Measurements from ENCODE around the gene FGD4. TPM values are rescaled to one million over a fixed set of nuclear protein-coding genes. Genes with fewer than 3 reads are reported as not detected.

The FGD4 gene
- total and polyA plus RNA-seq, 2 of the 4 experiments (the other 2 are of a cell fraction): 2.1 to 8.8 TPM

GRCh38 chr12:32443491-32443890, 44.1 kb downstream of the FGD4 start:
- no TSS peak for BruUV-seq (replicated peaks)
- no peak overlapping the region for H2BK5ac ChIP-seq (ENCODE audit: low read depth, low read length, poor library complexity, severe bottlenecking)
- no peak overlapping the region for H3K27ac ChIP-seq (ENCODE audit: insufficient read depth, low read length)
- ChIA-PET CTCF (no interaction called here), POLR2A (ENCODE audit: unreplicated experiment) (no interaction called here)
- DNase-seq (no peak), ATAC-seq (ENCODE audit: low read depth) (no peak)
- no peaks in the 10 kb centered on the region for H3K79me1 ChIP-seq (ENCODE audit: low read depth in 1 of 2, low read length in 2 of 2)
- no peak overlapping the region for H4K5ac ChIP-seq (ENCODE audit: low read depth, low read length)
- no peak for TF ChIP-seq CEBPB (IDR thresholded peaks at IDR 0.05; ENCODE audit: low read depth, low read length)
- no peak for TF ChIP-seq MAFK (IDR thresholded peaks at IDR 0.05; ENCODE audit: low read depth, low read length)
- TF ChIP-seq CHD1 (IDR thresholded peaks at IDR 0.05; ENCODE audit: low read depth, low read length): no peak
- TF ChIP-seq BHLHE40 (IDR thresholded peaks at IDR 0.05; ENCODE audit: low read depth, low read length): no peak
- no peak for TF ChIP-seq RFX5 (IDR thresholded peaks at IDR 0.05; ENCODE audit: low read depth, low read length)
- no peak for TF ChIP-seq MAZ (IDR thresholded peaks at IDR 0.05; ENCODE audit: borderline replicate concordance, low read depth, low read length)
- TF ChIP-seq RCOR1 (IDR thresholded peaks at IDR 0.05; ENCODE audit: insufficient replicate concordance, low read length): no peak
- no peak for TF ChIP-seq FOS (IDR thresholded peaks at IDR 0.05; ENCODE audit: low read depth, low read length)
- no peak for TF ChIP-seq SMC3 (IDR thresholded peaks at IDR 0.05; ENCODE audit: low read depth, low read length)
- no peak for TF ChIP-seq NFE2L2 (IDR thresholded peaks at IDR 0.05; ENCODE audit: low read depth, low read length)
- TF ChIP-seq RAD21 (IDR thresholded peaks at IDR 0.05; ENCODE audit: low read length): no peak
- TF ChIP-seq, protein P1, sequence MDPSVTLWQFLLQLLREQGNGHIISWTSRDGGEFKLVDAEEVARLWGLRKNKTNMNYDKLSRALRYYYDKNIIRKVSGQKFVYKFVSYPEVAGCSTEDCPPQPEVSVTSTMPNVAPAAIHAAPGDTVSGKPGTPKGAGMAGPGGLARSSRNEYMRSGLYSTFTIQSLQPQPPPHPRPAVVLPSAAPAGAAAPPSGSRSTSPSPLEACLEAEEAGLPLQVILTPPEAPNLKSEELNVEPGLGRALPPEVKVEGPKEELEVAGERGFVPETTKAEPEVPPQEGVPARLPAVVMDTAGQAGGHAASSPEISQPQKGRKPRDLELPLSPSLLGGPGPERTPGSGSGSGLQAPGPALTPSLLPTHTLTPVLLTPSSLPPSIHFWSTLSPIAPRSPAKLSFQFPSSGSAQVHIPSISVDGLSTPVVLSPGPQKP (IDR thresholded peaks at IDR 0.05; ENCODE audit: borderline replicate concordance, low read depth, low read length): no peak
- no peak for TF ChIP-seq USF2 (IDR thresholded peaks at IDR 0.05; ENCODE audit: low read depth, low read length)
- no peak for TF ChIP-seq POLR2A (IDR thresholded peaks at IDR 0.05; ENCODE audit: low read depth, low read length)
- no peak for TF ChIP-seq MXI1 (IDR thresholded peaks at IDR 0.05; ENCODE audit: borderline replicate concordance, low read depth, low read length)
- no peak overlapping the region for H2BK15ac ChIP-seq (ENCODE audit: low read depth, low read length)
- no CpG with 5 or more reads among the region's 4 CpGs for WGBS, 2 experiments (ENCODE audit: extremely low coverage in 2 of 2, insufficient read length in 1 of 2)
- in situ Hi-C loops (cut with MboI; ENCODE audit: low sequenced_read_pairs): no loop called here
- H3K14ac ChIP-seq (replicated peaks; ENCODE audit: low read depth, low read length): no peak overlapping the region
- H4K91ac ChIP-seq (ENCODE audit: insufficient read depth, low read depth, low read length): no peak overlapping the region
- no peak overlapping the region for H3K4me3 ChIP-seq (ENCODE audit: insufficient read depth, low read depth, low read length)
- no peak overlapping the region for H3K4ac ChIP-seq (ENCODE audit: low read depth, low read length)
- 0 out of 2 replicates have a peak, but pooled peaks cover 8% of the 10 kb centered on the region for H3K9me1 ChIP-seq (ENCODE audit: insufficient read depth, low read length)
- H3K23ac ChIP-seq (ENCODE audit: low read depth, low read length): no peak overlapping the region
- no peak overlapping the region for H2AK9ac ChIP-seq (replicated peaks; ENCODE audit: low read depth, low read length, poor library complexity)
- intact Hi-C loops (cut with micrococcal nuclease): no loop called here
- no peaks in the 10 kb centered on the region for H3K4me1 ChIP-seq (ENCODE audit: control insufficient read depth, insufficient read depth, low read length)
- H2BK120ac ChIP-seq (ENCODE audit: low read depth, low read length): no peak overlapping the region
- no peak overlapping the region for H2BK20ac ChIP-seq (ENCODE audit: low read depth, low read length)
- H3K36me3 ChIP-seq (ENCODE audit: control insufficient read depth, insufficient read depth, low read length): no peaks in the 10 kb centered on the region
- H3K9me3 ChIP-seq (ENCODE audit: control insufficient read depth, insufficient read depth, low read length): no peaks in the 10 kb centered on the region
- H4K20me1 ChIP-seq (ENCODE audit: insufficient read depth, low read length): no peaks in the 10 kb centered on the region
- H3K4me2 ChIP-seq (ENCODE audit: low read depth, low read length): no peak overlapping the region
- H2AK5ac ChIP-seq (ENCODE audit: low read depth, low read length): no peak overlapping the region; the same call in 1 of the 2 replicates
- dilution Hi-C loops (cut with HindIII; ENCODE audit: low sequenced_read_pairs, unreplicated experiment): no loop called here
- no peaks in the 10 kb centered on the region for H3K27me3 ChIP-seq (ENCODE audit: control insufficient read depth, insufficient read depth, low read length)
- H4K8ac ChIP-seq (ENCODE audit: low read depth in 2 of 2, low read length in 2 of 2): no peak overlapping the region
- no peak overlapping the region for H2AFZ ChIP-seq (replicated peaks; ENCODE audit: low read length, poor library complexity)
- no peak overlapping the region for H3K56ac ChIP-seq (ENCODE audit: extremely low read depth, insufficient read depth, low read length)
- H3K18ac ChIP-seq (ENCODE audit: low read depth, low read length): no peak overlapping the region
- H3K9ac ChIP-seq (ENCODE audit: low read depth, low read length): no peak overlapping the region

Measured in IMR-90 (cell line).